Pons (tissue), 1 donor: ENCODE results near the gene ZNF69.
"Not testable (repeated sequence)": the region's sequence is repeated elsewhere in the genome, so short reads cannot be mapped to it uniquely, and the experiment has no call there.

Experiments used
- DNase-seq: peaks from one replicate; pipeline ENCODE4 v3.0.0-alpha.2; 2016; ENCODE audit warnings: low spot score

ZNF69 gene

GRCh38 chr19:11887611-11888531, at the start of gene ZNF69:
ZNF69 (plus strand) TSS chr19:11887782; CDS start chr19:11887924, 142 bp downstream.
- DNase-seq, result peak; percentile 77

GRCh38 chr19:11843722-11844121, 43.9 kb upstream of the ZNF69 start:
- no peak for DNase-seq

- not testable (repeated sequence) for DNase-seq
These were observed 40.0 kb upstream of the ZNF69 start for GRCh38 chr19:11847615-11848014.

- DNase-seq, result no peak
These were observed 39.4 kb upstream of the ZNF69 start for GRCh38 chr19:11848200-11848593.

GRCh38 chr19:11848594-11849469, 38.8 kb upstream of the ZNF69 start, which contains the start of gene ZNF439:
ZNF439 (plus strand) TSS chr19:11848726; CDS start chr19:11848868, 142 bp downstream.
- peak; percentile 95 for DNase-seq

- DNase-seq, result not testable (repeated sequence)
These were observed 37.3 kb upstream of the ZNF69 start for GRCh38 chr19:11850289-11850688.

GRCh38 chr19:11853358-11853757, 34.2 kb upstream of the ZNF69 start:
- DNase-seq, result no peak

- no peak for DNase-seq
These were observed 30.9 kb upstream of the ZNF69 start for GRCh38 chr19:11856596-11857250.

- no peak for DNase-seq
These were observed 26.9 kb upstream of the ZNF69 start for GRCh38 chr19:11860721-11861120.

- DNase-seq, result no peak
These were observed 26.3 kb upstream of the ZNF69 start for GRCh38 chr19:11861301-11861700.

GRCh38 chr19:11867766-11868165, 19.8 kb upstream of the ZNF69 start:
- not testable (repeated sequence) for DNase-seq

- DNase-seq, result no peak
These were observed 19.4 kb upstream of the ZNF69 start for GRCh38 chr19:11868188-11868587.

GRCh38 chr19:11872624-11873023, 15.0 kb upstream of the ZNF69 start:
- DNase-seq, result no peak

GRCh38 chr19:11873762-11874161, 13.8 kb upstream of the ZNF69 start:
- DNase-seq, result no peak

GRCh38 chr19:11879687-11880266, 7.8 kb upstream of the ZNF69 start:
- DNase-seq, result not testable (repeated sequence)

- DNase-seq, result no peak
These were observed 7.0 kb upstream of the ZNF69 start for GRCh38 chr19:11880598-11880997.

GRCh38 chr19:11881151-11881800, 6.3 kb upstream of the ZNF69 start:
- DNase-seq, result peak; percentile 51

GRCh38 chr19:11882606-11883005, 5.0 kb upstream of the ZNF69 start:
- DNase-seq, result no peak

GRCh38 chr19:11887234-11887610, 360 bp upstream of the ZNF69 start:
- DNase-seq, result no peak

- DNase-seq, result not testable (repeated sequence)
These were observed 2.3 kb downstream of the ZNF69 start for GRCh38 chr19:11889901-11890300.

GRCh38 chr19:11890634-11891033, 3.1 kb downstream of the ZNF69 start:
- DNase-seq, result no peak
